NT2/D1 (cell line): Measurements from ENCODE around the gene CCDC80.

Experiments used
- DNase-seq: peaks from one replicate; pipeline ENCODE4 v3.0.0-alpha.2; 2011; ENCODE audit warnings: low read depth, low spot score
- H3K27me3 ChIP-seq: 2 replicates; pipeline ENCODE4 v1.6.0; 2011; ENCODE audit warnings: mild to moderate bottlenecking; ENCODE audit not compliant: insufficient read length, insufficient read depth
- H3K36me3 ChIP-seq: 2 replicates; pipeline ENCODE4 v1.6.1; 2011; ENCODE audit warnings: mild to moderate bottlenecking, low read length, mixed read lengths; ENCODE audit not compliant: insufficient read depth, insufficient read length
- H3K4me1 ChIP-seq: 2 replicates; pipeline ENCODE4 v1.5.1; 2011; ENCODE audit not compliant: insufficient read depth, insufficient read length
- H3K4me3 ChIP-seq: 2 replicates; pipeline ENCODE4 v1.5.1; 2011; ENCODE audit warnings: low read depth; ENCODE audit not compliant: insufficient read length
- H3K9ac ChIP-seq: 2 replicates; pipeline ENCODE4 v1.6.0; 2011; ENCODE audit warnings: low read depth; ENCODE audit not compliant: insufficient read length
- H3K9me3 ChIP-seq: 2 replicates; pipeline ENCODE4 v1.5.1; 2011; ENCODE audit warnings: mild to moderate bottlenecking, low read length; ENCODE audit not compliant: insufficient read depth
- SUZ12 ChIP-seq: IDR thresholded peaks from 2 replicates; pipeline ENCODE4 v1.6.1; 2011; ENCODE audit not compliant: insufficient read length, insufficient read depth; ENCODE audit errors: extremely low read depth
- YY1 ChIP-seq: IDR thresholded peaks from 2 replicates; pipeline ENCODE4 v1.6.1; 2011; ENCODE audit not compliant: insufficient read length, insufficient read depth
- ZNF274 ChIP-seq: IDR thresholded peaks from 2 replicates; pipeline ENCODE4 v1.6.1; 2011; ENCODE audit warnings: mild to moderate bottlenecking, low read depth, low read length

CCDC80 gene

DNA sequence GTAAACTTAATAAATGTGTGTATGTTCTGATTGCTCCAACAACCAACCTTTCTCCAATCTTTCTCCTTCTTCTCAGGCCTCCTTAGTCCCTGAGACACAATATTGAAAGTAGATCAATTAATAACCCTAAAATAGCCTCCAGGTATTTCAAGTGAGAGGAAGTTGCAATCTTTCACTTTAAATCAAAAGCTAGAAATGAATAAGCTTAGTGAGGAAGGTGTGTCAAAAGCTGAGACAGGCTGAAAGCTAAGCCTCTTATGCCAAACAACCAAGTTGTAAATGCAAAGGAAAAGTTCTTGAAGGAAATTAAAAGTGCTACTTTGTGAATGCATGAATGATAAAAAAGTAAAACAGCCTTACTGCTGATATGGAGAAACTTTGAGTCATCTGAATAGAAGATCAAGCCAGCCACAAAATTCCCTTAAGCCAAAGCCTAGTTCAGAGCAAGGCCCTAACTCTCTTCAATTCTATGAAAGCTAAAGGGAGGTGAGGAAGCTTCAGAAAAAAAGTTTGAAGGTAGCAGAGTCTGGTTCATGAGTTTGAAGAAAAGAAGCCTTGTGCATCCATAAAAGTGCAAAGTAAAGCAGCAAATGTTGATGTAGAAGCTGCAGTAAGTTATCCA lies 38.6 kb downstream of the CCDC80 start:
- H3K9ac ChIP-seq = no peak overlapping the region
- H3K4me1 ChIP-seq = no peaks in the 10 kb centered on the region
- no peak for DNase-seq
- H3K36me3 ChIP-seq = no peaks in the 10 kb centered on the region
- H3K27me3 ChIP-seq = no peaks in the 10 kb centered on the region
- TF ChIP-seq ZNF274 (no peak), SUZ12 (no peak), YY1 (no peak)
- H3K4me3 ChIP-seq = no peak overlapping the region
- no peaks in the 10 kb centered on the region for H3K9me3 ChIP-seq

DNA sequence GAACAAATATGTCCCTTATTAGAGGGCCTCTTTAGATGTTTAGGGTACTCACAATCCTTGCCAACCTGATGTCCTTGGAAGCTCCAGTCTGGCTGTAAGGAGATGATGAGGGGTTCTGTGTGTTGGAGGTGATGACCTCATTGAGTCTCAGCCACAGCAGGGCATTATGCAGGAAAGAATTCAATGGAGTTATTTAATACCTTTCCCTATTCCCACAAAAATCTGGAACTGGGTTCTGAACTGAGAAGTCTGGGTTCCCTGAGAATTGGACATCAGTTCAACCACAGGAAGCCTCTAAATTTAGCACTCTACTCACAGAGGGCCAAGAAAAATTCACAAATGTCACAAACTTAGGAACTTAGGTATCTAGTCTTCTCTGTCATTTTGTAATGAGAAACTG lies 42.2 kb downstream of the CCDC80 start:
- H3K9ac ChIP-seq = no peak overlapping the region
- DNase-seq = no peak
- H3K27me3 ChIP-seq = no peaks in the 10 kb centered on the region
- TF ChIP-seq SUZ12 = no peak
- TF ChIP-seq ZNF274 = no peak
- no peak for TF ChIP-seq YY1
- no peaks in the 10 kb centered on the region for H3K36me3 ChIP-seq
- no peak overlapping the region for H3K4me3 ChIP-seq
- H3K9me3 ChIP-seq = no peaks in the 10 kb centered on the region
- H3K4me1 ChIP-seq = no peaks in the 10 kb centered on the region

DNA sequence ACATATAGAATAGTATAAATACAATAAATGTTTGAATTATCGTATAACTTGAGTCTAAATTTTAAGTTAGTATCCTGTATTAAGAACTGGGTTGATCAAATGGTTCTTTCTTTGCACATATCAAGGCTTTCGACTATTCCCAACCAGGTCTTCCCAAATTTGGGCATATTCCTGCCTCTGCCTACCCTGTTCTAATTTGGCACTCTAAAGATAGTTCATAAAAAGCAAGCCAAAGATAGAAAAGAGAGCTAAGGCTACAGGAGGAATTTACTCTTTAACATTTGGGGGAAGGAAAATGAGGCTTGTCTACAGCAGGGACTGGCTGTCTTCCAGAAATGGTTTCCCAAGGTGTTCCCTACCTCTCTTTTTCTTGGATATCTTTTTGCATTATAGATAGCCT lies 43.0 kb downstream of the CCDC80 start:
- no peaks in the 10 kb centered on the region for H3K4me1 ChIP-seq
- no peak for DNase-seq
- H3K9ac ChIP-seq = no peak overlapping the region
- TF ChIP-seq YY1 (no peak), SUZ12 (no peak)
- no peaks in the 10 kb centered on the region for H3K27me3 ChIP-seq
- H3K36me3 ChIP-seq = no peaks in the 10 kb centered on the region
- no peaks in the 10 kb centered on the region for H3K9me3 ChIP-seq
- no peak overlapping the region for H3K4me3 ChIP-seq

DNA sequence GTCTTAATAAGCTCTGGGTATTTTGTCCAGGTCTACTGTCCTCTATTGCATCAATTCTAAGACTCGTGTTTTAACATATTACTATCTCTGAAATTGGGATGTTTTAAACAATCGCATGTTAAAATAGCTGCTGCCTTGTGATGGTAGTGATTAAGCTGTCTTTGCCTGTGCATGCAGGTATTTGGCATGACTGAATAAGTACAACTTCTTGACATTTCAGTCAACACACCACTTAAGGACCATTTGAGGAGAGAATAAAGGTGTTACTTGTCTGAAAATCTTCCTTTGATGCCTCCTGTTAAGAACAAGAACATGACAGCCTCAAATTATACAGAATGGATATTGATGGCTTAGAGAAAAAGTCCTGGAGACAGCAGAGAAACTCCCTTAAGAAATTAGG lies 46.1 kb downstream of the CCDC80 start:
- Histone ChIP-seq H3K9ac (no peak overlapping the region), H3K36me3 (no peaks in the 10 kb centered on the region), H3K4me3 (no peak overlapping the region), H3K9me3 (no peaks in the 10 kb centered on the region), H3K4me1 (no peaks in the 10 kb centered on the region), H3K27me3 (no peaks in the 10 kb centered on the region)
- TF ChIP-seq YY1 (no peak), ZNF274 (no peak), SUZ12 (no peak)
- no peak for DNase-seq

DNA sequence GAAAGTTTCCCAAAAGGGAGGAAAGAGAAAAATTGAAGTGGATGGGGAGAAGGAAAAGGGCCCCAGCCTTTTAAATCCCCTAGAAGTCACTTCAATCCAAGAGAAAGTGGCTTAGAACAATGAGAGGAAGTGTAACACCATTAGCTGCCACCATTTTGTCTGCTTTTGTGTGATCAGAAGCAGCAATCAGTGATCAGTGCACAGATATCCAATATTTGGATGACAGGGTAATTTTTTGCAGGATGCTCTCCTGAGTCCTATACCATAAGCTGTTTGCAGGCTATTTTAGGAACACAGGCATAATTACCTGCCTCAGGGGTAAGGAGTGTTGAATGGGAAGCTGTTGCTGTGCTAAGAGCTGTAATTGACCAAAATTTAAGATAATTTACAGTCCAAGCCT lies 47.7 kb downstream of the CCDC80 start:
- Histone ChIP-seq H3K9me3 (no peaks in the 10 kb centered on the region), H3K36me3 (no peaks in the 10 kb centered on the region), H3K4me3 (no peak overlapping the region), H3K9ac (no peak overlapping the region), H3K27me3 (no peaks in the 10 kb centered on the region), H3K4me1 (no peaks in the 10 kb centered on the region)
- TF ChIP-seq SUZ12 = no peak
- no peak for TF ChIP-seq ZNF274
- TF ChIP-seq YY1 = no peak
- DNase-seq = no peak

DNA sequence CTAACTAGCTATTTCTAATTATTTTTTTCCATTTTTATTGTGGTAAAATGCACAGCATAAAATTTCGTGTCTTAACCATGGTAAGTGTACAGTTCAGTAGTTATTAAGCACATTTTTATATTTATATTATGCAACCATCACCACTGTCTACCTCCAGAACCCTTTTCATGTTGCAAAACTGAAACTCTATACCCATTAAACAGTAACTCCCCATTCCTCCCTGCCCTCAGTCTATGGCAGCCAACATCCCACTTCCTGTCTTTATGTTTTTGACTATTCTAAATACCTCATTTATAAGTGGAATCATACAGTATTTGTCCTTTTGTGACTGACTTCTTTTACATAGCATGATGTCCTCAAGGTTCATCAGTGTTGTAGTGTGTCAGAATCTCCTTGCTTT lies 53.6 kb downstream of the CCDC80 start:
- no peak overlapping the region for H3K4me3 ChIP-seq
- no peak for DNase-seq
- no peak overlapping the region for H3K9ac ChIP-seq
- H3K4me1 ChIP-seq = no peaks in the 10 kb centered on the region
- no peaks in the 10 kb centered on the region for H3K27me3 ChIP-seq
- H3K9me3 ChIP-seq = no peaks in the 10 kb centered on the region
- H3K36me3 ChIP-seq = peaks cover 30% of the 10 kb centered on the region
- TF ChIP-seq ZNF274 (no peak), SUZ12 (no peak), YY1 (no peak)

DNA sequence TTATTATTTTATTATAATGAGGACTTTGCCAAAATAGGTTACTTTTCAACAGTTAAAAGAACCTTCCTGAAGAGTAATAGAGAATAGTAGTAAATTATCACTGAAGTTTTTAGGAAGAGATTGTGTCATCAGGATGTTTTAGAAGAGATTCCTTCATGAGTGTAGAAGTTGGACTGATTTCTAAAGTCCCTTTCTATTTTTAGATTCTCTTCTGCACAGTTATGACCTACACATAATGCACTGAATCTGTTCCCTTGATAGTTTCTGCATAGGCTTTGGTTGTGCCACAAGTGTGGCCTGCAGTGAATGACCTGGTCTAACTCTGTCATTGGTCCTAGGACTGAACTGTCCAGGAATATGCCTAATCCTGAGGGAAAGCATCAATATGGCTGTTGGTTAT lies 55.2 kb downstream of the CCDC80 start:
- H3K9me3 ChIP-seq = no peaks in the 10 kb centered on the region
- no peak overlapping the region for H3K4me3 ChIP-seq
- no peak for TF ChIP-seq YY1
- no peak for TF ChIP-seq ZNF274
- no peak for TF ChIP-seq SUZ12
- no peaks in the 10 kb centered on the region for H3K27me3 ChIP-seq
- H3K4me1 ChIP-seq = no peaks in the 10 kb centered on the region
- no peak overlapping the region for H3K9ac ChIP-seq
- DNase-seq = no peak
- H3K36me3 ChIP-seq = peaks cover 32% of the 10 kb centered on the region
